HL-60 (cell line): ENCODE measurements around the gene NUDT6.
"Not testable (repeated sequence)": the region's sequence is repeated elsewhere in the genome, so short reads cannot be mapped to it uniquely, and the experiment has no call there.

ENCODE experiments used
- DNase-seq, 2 experiments: peaks; one replicate each; pipeline ENCODE4 v3.0.0-alpha.2; 2010 to 2020; ENCODE audit warnings: low read depth in 1 of 2, low spot score in 1 of 2
- H3K27ac ChIP-seq: fragments of 250-450 bp; sonication (Bioruptor Pico); replicated peaks from 2 replicates; pipeline ENCODE4 v1.5.1; 2020; ENCODE audit warnings: mild to moderate bottlenecking, moderate library complexity
- H3K27me3 ChIP-seq: fragments of 250-450 bp; sonication (Bioruptor Pico); 2 replicates; pipeline ENCODE4 v1.5.1; 2021; ENCODE audit warnings: mild to moderate bottlenecking, moderate library complexity; ENCODE audit not compliant: insufficient read depth, poor library complexity, severe bottlenecking
- H3K4me3 ChIP-seq: replicated peaks from 2 replicates; pipeline ENCODE4 v1.5.1; 2011; ENCODE audit warnings: mild to moderate bottlenecking, control low read depth, low read length; ENCODE audit not compliant: insufficient read depth
- GABPA ChIP-seq: IDR thresholded peaks from 2 replicates; pipeline ENCODE4 v1.6.1; 2012; ENCODE audit warnings: low read depth
- POLR2AphosphoS5 ChIP-seq: IDR thresholded peaks from 2 replicates; pipeline ENCODE4 v1.6.1; 2012; ENCODE audit warnings: low read depth
- SPI1 ChIP-seq: IDR thresholded peaks from 2 replicates; pipeline ENCODE4 v1.6.1; 2012; ENCODE audit warnings: low read depth, mild to moderate bottlenecking, borderline replicate concordance
- TF ChIP-seq, protein P1 (sequence below): IDR thresholded peaks from 2 replicates; pipeline ENCODE4 v1.6.1; 2012; ENCODE audit warnings: low read depth; ENCODE audit not compliant: insufficient replicate concordance
- TF ChIP-seq, protein P2 (sequence below): IDR thresholded peaks from one replicate; pipeline ENCODE4 v1.5.1; 2011; ENCODE audit warnings: low read length, control low read depth, inconsistent platforms; ENCODE audit not compliant: insufficient read depth

The NUDT6 gene

DNA sequence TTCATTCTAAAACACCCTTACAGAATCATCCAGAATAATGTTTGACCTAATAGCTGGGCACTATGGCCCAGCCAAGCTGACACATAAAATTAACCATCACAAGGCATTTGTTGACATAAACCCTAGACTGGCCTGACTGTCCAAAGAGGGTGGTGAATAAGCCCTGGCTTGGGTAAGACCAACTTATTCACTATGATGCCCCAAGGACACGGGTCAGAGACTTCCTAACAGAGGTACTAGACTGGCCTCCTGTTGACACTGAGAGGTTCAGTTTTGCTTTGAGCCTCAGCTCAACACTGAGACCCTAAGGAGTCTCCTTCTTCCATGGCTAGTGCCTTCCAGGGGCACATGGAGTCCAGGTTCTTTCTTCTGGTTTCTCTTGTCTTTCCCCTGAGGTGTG is 74.5 kb downstream of the NUDT6 start:
- H3K27ac ChIP-seq = no peak overlapping the region
- TF ChIP-seq, protein P1, sequence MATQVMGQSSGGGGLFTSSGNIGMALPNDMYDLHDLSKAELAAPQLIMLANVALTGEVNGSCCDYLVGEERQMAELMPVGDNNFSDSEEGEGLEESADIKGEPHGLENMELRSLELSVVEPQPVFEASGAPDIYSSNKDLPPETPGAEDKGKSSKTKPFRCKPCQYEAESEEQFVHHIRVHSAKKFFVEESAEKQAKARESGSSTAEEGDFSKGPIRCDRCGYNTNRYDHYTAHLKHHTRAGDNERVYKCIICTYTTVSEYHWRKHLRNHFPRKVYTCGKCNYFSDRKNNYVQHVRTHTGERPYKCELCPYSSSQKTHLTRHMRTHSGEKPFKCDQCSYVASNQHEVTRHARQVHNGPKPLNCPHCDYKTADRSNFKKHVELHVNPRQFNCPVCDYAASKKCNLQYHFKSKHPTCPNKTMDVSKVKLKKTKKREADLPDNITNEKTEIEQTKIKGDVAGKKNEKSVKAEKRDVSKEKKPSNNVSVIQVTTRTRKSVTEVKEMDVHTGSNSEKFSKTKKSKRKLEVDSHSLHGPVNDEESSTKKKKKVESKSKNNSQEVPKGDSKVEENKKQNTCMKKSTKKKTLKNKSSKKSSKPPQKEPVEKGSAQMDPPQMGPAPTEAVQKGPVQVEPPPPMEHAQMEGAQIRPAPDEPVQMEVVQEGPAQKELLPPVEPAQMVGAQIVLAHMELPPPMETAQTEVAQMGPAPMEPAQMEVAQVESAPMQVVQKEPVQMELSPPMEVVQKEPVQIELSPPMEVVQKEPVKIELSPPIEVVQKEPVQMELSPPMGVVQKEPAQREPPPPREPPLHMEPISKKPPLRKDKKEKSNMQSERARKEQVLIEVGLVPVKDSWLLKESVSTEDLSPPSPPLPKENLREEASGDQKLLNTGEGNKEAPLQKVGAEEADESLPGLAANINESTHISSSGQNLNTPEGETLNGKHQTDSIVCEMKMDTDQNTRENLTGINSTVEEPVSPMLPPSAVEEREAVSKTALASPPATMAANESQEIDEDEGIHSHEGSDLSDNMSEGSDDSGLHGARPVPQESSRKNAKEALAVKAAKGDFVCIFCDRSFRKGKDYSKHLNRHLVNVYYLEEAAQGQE = no peak
- TF ChIP-seq GABPA = no peak
- no peak for TF ChIP-seq SPI1
- no peak for TF ChIP-seq POLR2AphosphoS5
- TF ChIP-seq, protein P2, sequence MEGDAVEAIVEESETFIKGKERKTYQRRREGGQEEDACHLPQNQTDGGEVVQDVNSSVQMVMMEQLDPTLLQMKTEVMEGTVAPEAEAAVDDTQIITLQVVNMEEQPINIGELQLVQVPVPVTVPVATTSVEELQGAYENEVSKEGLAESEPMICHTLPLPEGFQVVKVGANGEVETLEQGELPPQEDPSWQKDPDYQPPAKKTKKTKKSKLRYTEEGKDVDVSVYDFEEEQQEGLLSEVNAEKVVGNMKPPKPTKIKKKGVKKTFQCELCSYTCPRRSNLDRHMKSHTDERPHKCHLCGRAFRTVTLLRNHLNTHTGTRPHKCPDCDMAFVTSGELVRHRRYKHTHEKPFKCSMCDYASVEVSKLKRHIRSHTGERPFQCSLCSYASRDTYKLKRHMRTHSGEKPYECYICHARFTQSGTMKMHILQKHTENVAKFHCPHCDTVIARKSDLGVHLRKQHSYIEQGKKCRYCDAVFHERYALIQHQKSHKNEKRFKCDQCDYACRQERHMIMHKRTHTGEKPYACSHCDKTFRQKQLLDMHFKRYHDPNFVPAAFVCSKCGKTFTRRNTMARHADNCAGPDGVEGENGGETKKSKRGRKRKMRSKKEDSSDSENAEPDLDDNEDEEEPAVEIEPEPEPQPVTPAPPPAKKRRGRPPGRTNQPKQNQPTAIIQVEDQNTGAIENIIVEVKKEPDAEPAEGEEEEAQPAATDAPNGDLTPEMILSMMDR = no peak
- DNase-seq = no peak
- H3K4me3 ChIP-seq = no peak overlapping the region
- H3K27me3 ChIP-seq = peaks cover 3% of the 10 kb centered on the region

DNA sequence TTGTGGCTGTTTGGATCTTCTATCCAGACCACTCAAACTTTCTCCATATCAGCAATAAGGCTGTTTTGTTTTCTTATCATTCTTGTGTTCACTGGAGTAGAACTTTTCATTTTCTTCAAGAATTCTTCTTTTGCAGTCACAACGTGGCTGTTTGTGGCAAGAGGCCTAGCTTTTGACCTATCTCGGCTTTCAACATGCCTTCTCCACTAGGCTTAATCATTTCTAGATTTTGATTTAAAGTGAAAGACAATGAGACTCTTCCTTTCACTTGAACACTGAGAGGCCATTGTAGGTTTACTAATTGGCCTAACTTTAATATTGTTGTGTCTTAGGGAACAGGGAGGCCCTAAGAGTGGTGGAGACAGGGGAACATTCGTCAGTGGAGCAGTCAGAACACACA is 76.6 kb downstream of the NUDT6 start:
- Histone ChIP-seq H3K27me3 (no peaks in the 10 kb centered on the region), H3K27ac (no peak overlapping the region), H3K4me3 (no peak overlapping the region)
- TF ChIP-seq GABPA = no peak
- TF ChIP-seq, protein P2 = no peak
- TF ChIP-seq, protein P1 = no peak
- TF ChIP-seq POLR2AphosphoS5 = no peak
- no peak for TF ChIP-seq SPI1
- no peak for DNase-seq

DNA sequence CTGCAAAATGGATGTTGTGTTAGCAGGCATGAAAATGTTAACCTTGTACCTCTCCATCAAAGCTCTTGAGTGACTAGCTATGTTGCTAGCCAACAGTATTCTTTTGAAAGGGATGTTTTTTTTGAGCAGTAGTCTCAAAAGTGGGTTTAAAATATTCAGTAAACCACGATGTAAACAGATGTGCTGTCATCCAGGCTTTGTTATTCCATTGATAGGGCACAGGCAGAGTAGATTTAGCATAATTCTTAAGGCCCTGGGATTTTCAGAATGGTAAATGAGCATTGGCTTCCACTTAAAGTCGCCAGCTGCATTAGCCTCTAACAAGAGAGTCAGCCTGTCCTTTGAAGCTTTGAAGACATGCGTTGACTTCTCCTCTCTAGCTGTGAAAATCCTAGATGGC is 77.3 kb downstream of the NUDT6 start:
- TF ChIP-seq, protein P1 = no peak
- TF ChIP-seq SPI1 = no peak
- no peak for TF ChIP-seq GABPA
- no peak for TF ChIP-seq POLR2AphosphoS5
- TF ChIP-seq, protein P2 = no peak
- DNase-seq = no peak
- Histone ChIP-seq H3K27me3 (no peaks in the 10 kb centered on the region), H3K4me3 (no peak overlapping the region), H3K27ac (no peak overlapping the region)

DNA sequence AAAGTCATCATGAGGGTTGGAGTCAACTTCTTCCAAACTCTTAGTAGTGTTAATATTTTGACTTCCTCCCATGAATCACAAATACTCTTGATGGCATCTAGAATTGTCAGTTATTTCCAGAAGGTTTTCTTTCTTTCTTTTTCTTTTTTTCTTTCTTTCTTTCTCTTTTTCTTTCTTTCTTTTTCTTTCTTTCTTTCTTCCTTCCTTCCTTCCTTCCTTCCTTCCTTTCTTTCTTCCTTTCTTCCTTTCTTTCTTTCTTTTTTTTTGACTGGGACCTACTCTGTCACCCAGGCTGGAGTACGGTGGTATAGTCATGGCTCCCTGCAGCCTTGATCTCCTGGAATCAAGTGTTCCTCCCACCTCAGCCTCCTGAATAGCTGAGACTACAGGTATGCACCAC is 78.0 kb downstream of the NUDT6 start:
- H3K27me3 ChIP-seq, DNase-seq, H3K4me3 ChIP-seq, H3K27ac ChIP-seq: not testable (repeated sequence)
